SK-N-SH (cell line): ENCODE data around the gene GNG13. TPM values are rescaled to one million over a fixed set of nuclear protein-coding genes. Genes with fewer than 3 reads are reported as not detected.

Experiments used
- CTCF ChIA-PET: fragments of 300-600, 350-600 bp; formaldehyde crosslinking; extraction: SDS; loops from one replicate; lab custom pipeline; 2021; lab: Yijun Ruan, JAX
- POLR2A ChIA-PET: fragments of 350-600 bp; sonication (Branson Sonifier 250); formaldehyde crosslinking; extraction: SDS; loops from one replicate; lab custom pipeline; 2020; ENCODE audit warnings: antibody characterized with exemption, inconsistent platforms; lab: Yijun Ruan, JAX
- DNase-seq: peaks from one replicate; pipeline ENCODE4 v3.0.0; 2012
- H2AFZ ChIP-seq: fragments of 200-600 bp; sonication (generic); 2 replicates; pipeline ENCODE4 v1.8.1; 2016; ENCODE audit warnings: antibody characterized with exemption, mild to moderate bottlenecking, low read depth
- H3F3A ChIP-seq: fragments of 200-600 bp; sonication (generic); replicated peaks from 2 replicates; pipeline ENCODE3; 2016; ENCODE audit warnings: antibody characterized with exemption, mild to moderate bottlenecking; ENCODE audit not compliant: insufficient read depth
- H3K27ac ChIP-seq, 2 experiments: fragments of 200-500 bp in 1 of 2; fragments of 200-600 bp in 1 of 2; sonication (Bioruptor generic) in 1 of 2; sonication (generic), shearing (Covaris generic) in 1 of 2; 2 replicates each; pipeline versions ENCODE4 v1.5.1 to v1.6.1; 2014 to 2016; ENCODE audit warnings: low read depth in 2 of 2, inconsistent platforms in 1 of 2, low read length in 1 of 2, mild to moderate bottlenecking in 1 of 2, mixed read lengths in 1 of 2
- H3K27me3 ChIP-seq: fragments of 200-600 bp; sonication (generic), shearing (Covaris generic); 2 replicates; pipeline ENCODE4 v1.6.1; 2016; ENCODE audit warnings: mixed run types; ENCODE audit not compliant: insufficient read depth
- H3K36me3 ChIP-seq, 2 experiments: fragments of 200-500 bp in 1 of 2; fragments of 200-600 bp in 1 of 2; sonication (Bioruptor generic) in 1 of 2; sonication (generic) in 1 of 2; replicated peaks in 1 of 2; 2 replicates each; pipeline versions ENCODE3 to v1.5.1; 2014 to 2016; ENCODE audit warnings: low read length in 1 of 2, mild to moderate bottlenecking in 1 of 2; ENCODE audit not compliant: insufficient read depth in 2 of 2, control insufficient read depth in 1 of 2
- H3K4me1 ChIP-seq, 2 experiments: fragments of 200-500 bp in 1 of 2; fragments of 200-600 bp in 1 of 2; sonication (Bioruptor generic) in 1 of 2; sonication (generic), shearing (Covaris generic) in 1 of 2; 2 replicates each; pipeline versions ENCODE4 v1.5.1 to v1.6.1; 2014 to 2016; ENCODE audit warnings: low read depth in 1 of 2, low read length in 1 of 2, mixed run types in 1 of 2; ENCODE audit not compliant: insufficient read depth in 2 of 2, control insufficient read depth in 1 of 2
- H3K4me2 ChIP-seq: fragments of 200-600 bp; sonication (generic), shearing (Covaris generic); 2 replicates; pipeline ENCODE4 v1.6.1; 2017; ENCODE audit warnings: mixed run types
- H3K4me3 ChIP-seq, 2 experiments: fragments of 200-500 bp in 1 of 2; fragments of 200-600 bp in 1 of 2; sonication (Bioruptor generic) in 1 of 2; sonication (generic), shearing (Covaris generic) in 1 of 2; 2 replicates each; pipeline versions ENCODE4 v1.5.1 to v1.8.1; 2014 to 2016; ENCODE audit warnings: low read depth in 2 of 2, inconsistent platforms in 1 of 2, low read length in 1 of 2, mild to moderate bottlenecking in 1 of 2, mixed read lengths in 1 of 2, moderate library complexity in 1 of 2
- H3K79me2 ChIP-seq: fragments of 200-600 bp; sonication (generic); 2 replicates; pipeline ENCODE4 v1.8.1; 2017; ENCODE audit warnings: mild to moderate bottlenecking; ENCODE audit not compliant: insufficient read depth
- H3K9ac ChIP-seq: fragments of 200-600 bp; sonication (generic); 2 replicates; pipeline ENCODE4 v1.6.1; 2017; ENCODE audit warnings: mixed run types
- H3K9me2 ChIP-seq: fragments of 200-600 bp; sonication (generic); 2 replicates; pipeline ENCODE4 v1.6.1; 2017; ENCODE audit warnings: mixed run types
- H3K9me3 ChIP-seq: fragments of 200-600 bp; sonication (generic); 2 replicates; pipeline ENCODE4 v1.6.1; 2017; ENCODE audit warnings: mixed run types, mild to moderate bottlenecking, moderate library complexity
- H4K20me1 ChIP-seq: fragments of 200-600 bp; sonication (generic); 2 replicates; pipeline ENCODE4 v1.6.1; 2017; ENCODE audit warnings: mild to moderate bottlenecking, mixed run types; ENCODE audit not compliant: insufficient read depth
- CHD2 ChIP-seq: fragments of 150-350 bp; IDR thresholded peaks from 2 replicates; pipeline ENCODE4 v1.6.1; 2018; ENCODE audit warnings: low read length; ENCODE audit not compliant: partially characterized antibody
- ELF1 ChIP-seq: IDR thresholded peaks from 2 replicates; pipeline ENCODE4 v1.4.0; 2012
- FOXJ3 ChIP-seq: sonication (generic); formaldehyde crosslinking; IDR thresholded peaks from 2 replicates; pipeline ENCODE4 v1.5.1; 2020; ENCODE audit warnings: mild to moderate bottlenecking, missing genetic modification reagents
- FOXM1 ChIP-seq: IDR thresholded peaks from 2 replicates; pipeline ENCODE4 v1.4.0; 2012; ENCODE audit warnings: low read depth, mild to moderate bottlenecking
- GABPA ChIP-seq: IDR thresholded peaks from 2 replicates; pipeline ENCODE4 v1.4.0; 2012; ENCODE audit warnings: low read depth, mild to moderate bottlenecking
- IRF3 ChIP-seq: fragments of 150-350 bp; IDR thresholded peaks from 2 replicates; pipeline ENCODE4 v1.6.1; 2016; ENCODE audit warnings: mild to moderate bottlenecking, low read depth, low read length
- MXI1 ChIP-seq: IDR thresholded peaks from 2 replicates; pipeline ENCODE4 v1.6.1; 2012; ENCODE audit warnings: mild to moderate bottlenecking, low read depth, low read length, improper control_type of control experiment
- POLR2AphosphoS5 ChIP-seq: IDR thresholded peaks from 2 replicates; pipeline ENCODE4 v1.6.1; 2012; ENCODE audit warnings: low read depth, low read length
- RAD21 ChIP-seq: IDR thresholded peaks from 2 replicates; pipeline ENCODE4 v1.6.1; 2012; ENCODE audit warnings: mild to moderate bottlenecking, low read length
- RCOR1 ChIP-seq: fragments of 150-350 bp; IDR thresholded peaks from 2 replicates; pipeline ENCODE4 v1.6.1; 2017; ENCODE audit warnings: antibody characterized with exemption, low read length
- RXRA ChIP-seq: IDR thresholded peaks from 2 replicates; pipeline ENCODE4 v1.4.0; 2012; ENCODE audit warnings: low read depth, mild to moderate bottlenecking, borderline replicate concordance
- SIN3A ChIP-seq: IDR thresholded peaks from 2 replicates; pipeline ENCODE4 v1.6.1; 2012; ENCODE audit warnings: low read depth, mild to moderate bottlenecking, low read length, moderate library complexity, borderline replicate concordance
- SMC3 ChIP-seq: IDR thresholded peaks from 2 replicates; pipeline ENCODE4 v1.6.1; 2012; ENCODE audit warnings: low read depth, low read length, improper control_type of control experiment
- TCF12 ChIP-seq: IDR thresholded peaks from 2 replicates; pipeline ENCODE4 v1.4.0; 2012
- TEAD4 ChIP-seq: IDR thresholded peaks from 2 replicates; pipeline ENCODE4 v1.4.0; 2012; ENCODE audit warnings: mild to moderate bottlenecking, borderline replicate concordance; ENCODE audit not compliant: insufficient read depth
- USF1 ChIP-seq: IDR thresholded peaks from 2 replicates; pipeline ENCODE4 v1.4.0; 2012; ENCODE audit warnings: low read depth, borderline replicate concordance
- USF2 ChIP-seq: fragments of 150-350 bp; IDR thresholded peaks from 2 replicates; pipeline ENCODE4 v1.6.1; 2017; ENCODE audit warnings: antibody characterized with exemption, low read length, low read depth, borderline replicate concordance
- ZBTB33 ChIP-seq: IDR thresholded peaks from 2 replicates; pipeline ENCODE4 v1.4.0; 2012; ENCODE audit warnings: low read depth, borderline replicate concordance
- WGBS: methylation state at CpG from one replicate; pipeline ENCODE4 v1.1.6; 2017; ENCODE audit warnings: low lambda C conversion rate; 5-methylcytosine and 5-hydroxymethylcytosine counted together
- polyA plus RNA-seq, 3 experiments: library from polyadenylated mRNA; depleted of rRNA; stranded (reverse); fragments of >200 nt; gene quantifications; 2 replicates each; pipeline ENCODE4 v1.2.3, GENCODE V29; 2012
- TF ChIP-seq, protein P1 (sequence below): IDR thresholded peaks from 2 replicates; pipeline ENCODE4 v1.4.0; 2012; ENCODE audit warnings: low read depth

The GNG13 gene
- polyA plus RNA-seq, 1 of the 3 experiments (the other 2 are of a cell fraction): not detected

DNA sequence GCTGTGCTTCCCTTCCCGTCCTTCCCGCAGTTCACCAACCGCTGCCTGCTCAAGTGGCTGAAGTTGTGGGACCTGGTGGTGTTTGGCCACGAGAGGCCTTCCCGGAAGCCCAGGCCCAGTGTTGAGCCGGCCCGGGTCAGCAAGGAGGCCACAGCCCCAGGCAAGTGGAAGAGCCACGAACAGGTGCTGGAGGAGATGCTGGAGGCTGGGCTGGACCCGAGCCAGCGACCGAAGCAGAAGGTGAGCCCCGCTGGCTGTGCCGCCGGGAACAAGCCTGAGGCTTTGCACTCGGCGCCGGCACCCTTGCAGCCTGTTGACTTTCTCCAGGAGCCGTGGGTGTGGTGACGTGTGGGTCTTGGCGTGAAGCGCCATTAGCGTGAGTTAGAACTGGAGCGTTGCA lies 9.4 kb downstream of the GNG13 start:
- Histone ChIP-seq H3K36me3 (peaks cover 0 to 9% of the 10 kb centered on the region in 2 experiments), H3K4me1 (peaks cover 0 to 19% of the 10 kb centered on the region in 2 experiments; a peak in 1 of 4 replicates), H3K9me3 (no peaks in the 10 kb centered on the region), H3K9me2 (no peaks in the 10 kb centered on the region), H3K9ac (no peak overlapping the region), H3K27me3 (no peaks in the 10 kb centered on the region), H3K4me3 (no peak overlapping the region), H3K4me2 (no peak overlapping the region), H3F3A (no peaks in the 10 kb centered on the region), H3K79me2 (peaks cover 31% of the 10 kb centered on the region), H4K20me1 (peaks cover 12% of the 10 kb centered on the region; the same call in 1 of the 2 replicates), H3K27ac (no peak overlapping the region), H2AFZ (no peak overlapping the region)
- WGBS: 99% methylated on average over 19 of the region's 23 CpGs
- no peak for TF ChIP-seq TCF12
- TF ChIP-seq USF1: no peak
- no peak for TF ChIP-seq RXRA
- no peak for TF ChIP-seq RAD21
- TF ChIP-seq ZBTB33: no peak
- ChIA-PET POLR2A (no interaction called here), CTCF (no interaction called here)
- no peak for DNase-seq

DNA sequence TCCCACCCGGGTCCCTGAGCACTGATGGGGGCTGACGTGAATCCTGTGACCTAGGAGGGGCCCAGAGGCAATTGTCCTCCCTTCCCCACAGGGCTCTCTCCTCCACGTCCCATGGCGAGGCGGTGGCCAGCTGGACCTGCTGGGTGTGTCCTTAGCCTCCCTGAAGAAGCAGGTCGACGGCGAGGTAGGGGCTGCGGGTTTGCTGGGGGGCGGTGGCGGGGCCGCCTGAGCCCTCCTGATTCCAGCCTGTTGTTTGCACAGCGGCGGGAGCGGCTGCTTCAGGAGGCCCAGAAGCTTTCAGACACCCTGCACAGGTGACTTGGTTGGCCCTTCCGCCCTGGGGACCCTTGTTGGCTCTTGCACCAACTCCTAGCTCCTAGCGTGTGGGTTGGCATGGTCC lies 10.4 kb downstream of the GNG13 start:
- ChIA-PET CTCF (interaction anchor here (0.9 kb wide), 1 partner anchor 122 kb away, joined by 4 read pairs; the partner anchor contains the start of gene RHOT2), POLR2A (no interaction called here)
- Histone ChIP-seq H3K27me3 (no peaks in the 10 kb centered on the region), H3K27ac (no peak overlapping the region), H3K9ac (no peak overlapping the region), H3K9me3 (no peaks in the 10 kb centered on the region), H3K9me2 (no peaks in the 10 kb centered on the region), H3K36me3 (peaks cover 0 to 13% of the 10 kb centered on the region in 2 experiments), H4K20me1 (peaks cover 20% of the 10 kb centered on the region; the same call in 1 of the 2 replicates), H3K4me1 (peaks cover 0 to 19% of the 10 kb centered on the region in 2 experiments; a peak in 1 of 4 replicates), H3K4me3 (no peak overlapping the region), H3K4me2 (no peak overlapping the region), H3K79me2 (peaks cover 31% of the 10 kb centered on the region), H3F3A (no peaks in the 10 kb centered on the region), H2AFZ (no peak overlapping the region)
- no peak for TF ChIP-seq IRF3
- TF ChIP-seq SIN3A: no peak
- no peak for TF ChIP-seq ELF1
- TF ChIP-seq MXI1: no peak
- no peak for TF ChIP-seq POLR2AphosphoS5
- no peak for TF ChIP-seq TCF12
- TF ChIP-seq TEAD4: no peak
- TF ChIP-seq RAD21: no peak
- TF ChIP-seq USF1: no peak
- no peak for TF ChIP-seq RCOR1
- TF ChIP-seq CHD2: no peak
- TF ChIP-seq SMC3: no peak
- no peak for TF ChIP-seq USF2
- no peak for TF ChIP-seq ZBTB33
- TF ChIP-seq GABPA: no peak
- TF ChIP-seq, protein P1, sequence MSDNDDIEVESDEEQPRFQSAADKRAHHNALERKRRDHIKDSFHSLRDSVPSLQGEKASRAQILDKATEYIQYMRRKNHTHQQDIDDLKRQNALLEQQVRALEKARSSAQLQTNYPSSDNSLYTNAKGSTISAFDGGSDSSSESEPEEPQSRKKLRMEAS: no peak
- no peak for TF ChIP-seq RXRA
- TF ChIP-seq FOXJ3: no peak
- TF ChIP-seq FOXM1: no peak
- WGBS: 96% methylated on average over 15 of the region's 17 CpGs
- no peak for DNase-seq
